ENCODE data around the gene RXRA.
A peak's percentile ranks its signal among the peaks of the same experiment; 100 is the strongest.

RXRA gene

DNA sequence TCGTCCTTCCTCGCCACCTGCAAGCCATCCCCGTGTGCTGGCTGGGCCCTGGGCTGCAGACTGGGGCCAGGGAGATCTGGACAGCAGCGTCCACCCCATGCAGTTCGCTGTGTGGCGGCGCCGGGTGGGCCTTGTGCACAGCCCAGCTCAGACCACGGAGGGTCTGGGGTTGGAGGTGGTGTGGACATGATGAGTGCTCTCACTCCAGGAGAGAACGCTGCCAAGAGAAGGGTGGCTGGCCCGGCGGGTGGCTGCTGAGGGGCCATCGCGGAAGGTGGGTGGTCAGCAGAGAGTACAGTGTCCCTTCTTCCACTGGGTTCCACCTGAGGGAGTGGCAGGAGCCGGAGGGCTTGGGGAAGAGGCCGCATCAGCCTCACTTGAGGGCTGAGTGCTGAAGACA is 44.4 kb downstream of the RXRA start:
- no peak for DNase-seq

DNA sequence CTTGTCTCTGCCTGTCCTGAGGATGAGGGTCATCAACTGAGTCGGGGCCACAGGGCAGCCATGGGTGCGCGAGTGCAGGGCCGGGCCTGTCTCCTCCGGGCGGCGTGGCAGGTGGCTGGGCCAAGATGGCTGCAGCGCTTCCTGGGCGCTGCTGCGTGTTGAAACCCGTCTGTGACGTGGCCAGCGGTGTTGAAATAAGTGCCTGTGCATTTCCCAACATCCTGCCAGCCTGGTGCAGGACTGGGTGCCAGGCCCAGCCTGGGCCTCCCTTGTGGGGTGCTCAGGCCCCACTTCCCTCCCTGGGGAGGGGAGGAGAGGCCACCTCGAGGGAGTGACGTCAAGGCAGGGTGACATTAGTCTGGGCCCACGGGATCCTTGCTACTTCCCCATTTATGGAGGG is 45.5 kb downstream of the RXRA start:
- no peak for DNase-seq

DNA sequence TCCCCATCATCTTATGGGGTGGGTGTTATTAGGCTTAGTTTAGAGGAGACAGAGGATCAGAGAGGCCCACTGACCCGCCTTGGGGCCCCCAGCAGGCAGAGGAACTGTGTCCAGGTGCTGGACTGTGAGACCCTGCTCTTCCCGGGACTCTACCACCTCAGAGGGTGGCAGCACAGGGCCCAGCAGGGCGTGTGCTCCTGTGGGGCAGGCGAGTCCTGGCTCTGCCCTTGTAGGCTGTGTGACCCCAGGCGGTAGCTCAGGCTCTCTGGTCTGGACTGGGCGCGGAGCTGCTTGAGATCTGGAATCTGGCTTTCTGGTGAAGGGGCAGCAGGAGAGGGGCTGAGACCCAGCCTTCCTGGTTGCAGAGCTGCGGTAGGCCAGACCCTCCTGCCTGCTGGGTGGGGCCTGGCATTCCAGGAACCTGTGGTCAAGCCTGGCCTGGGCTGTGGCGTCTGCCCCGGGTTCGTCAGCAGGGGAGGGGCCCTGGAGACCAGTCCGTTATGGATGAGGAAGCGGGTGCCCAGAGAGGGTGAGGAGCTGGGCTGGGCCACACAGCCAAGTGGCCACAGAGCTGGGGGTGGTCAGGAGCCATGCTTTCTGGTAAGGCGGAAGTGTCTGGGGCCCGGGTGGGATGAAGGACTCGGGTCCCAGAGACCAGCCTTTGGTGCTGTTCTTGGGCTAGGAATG is 46.5 kb downstream of the RXRA start:
- DNase-seq = no peak

DNA sequence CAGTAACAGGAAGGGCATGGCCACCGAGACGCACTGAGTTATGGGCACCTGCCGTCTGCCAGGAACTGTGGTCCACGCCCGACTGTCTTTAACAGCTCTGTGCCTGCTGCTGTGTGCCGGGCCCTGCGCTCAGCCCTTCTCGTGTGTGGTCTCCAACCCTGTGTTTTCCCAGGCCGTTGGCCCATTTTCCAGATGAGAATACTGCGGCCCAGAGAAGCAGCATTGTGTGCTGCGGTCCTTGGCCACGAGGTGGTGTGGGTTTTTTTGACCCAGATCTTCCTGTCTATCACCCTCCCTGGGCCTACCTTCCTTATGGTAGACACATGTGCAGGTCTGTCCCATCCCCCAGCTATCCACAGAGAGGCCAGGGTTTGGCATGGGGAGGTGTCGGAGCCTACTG is 47.0 kb downstream of the RXRA start:
- DNase-seq = no peak

DNA sequence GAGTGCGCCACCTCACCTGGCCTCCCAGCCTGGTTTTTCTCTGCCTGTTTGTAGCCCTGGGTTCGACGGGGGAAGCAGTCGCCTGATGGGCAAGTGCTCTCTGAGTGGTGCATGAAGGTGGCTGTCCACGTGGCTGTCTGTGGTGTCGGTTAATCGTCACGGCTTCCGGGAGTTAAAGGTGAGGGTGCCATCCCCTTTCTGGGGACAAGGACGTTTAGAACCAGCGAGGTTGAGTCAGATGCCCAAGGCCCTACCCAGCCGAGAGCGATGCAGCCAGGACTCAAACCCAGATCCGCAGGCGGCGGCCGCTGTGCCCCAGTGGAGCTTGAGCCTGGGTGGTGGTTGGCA is 47.7 kb downstream of the RXRA start:
- no peak for DNase-seq

DNA sequence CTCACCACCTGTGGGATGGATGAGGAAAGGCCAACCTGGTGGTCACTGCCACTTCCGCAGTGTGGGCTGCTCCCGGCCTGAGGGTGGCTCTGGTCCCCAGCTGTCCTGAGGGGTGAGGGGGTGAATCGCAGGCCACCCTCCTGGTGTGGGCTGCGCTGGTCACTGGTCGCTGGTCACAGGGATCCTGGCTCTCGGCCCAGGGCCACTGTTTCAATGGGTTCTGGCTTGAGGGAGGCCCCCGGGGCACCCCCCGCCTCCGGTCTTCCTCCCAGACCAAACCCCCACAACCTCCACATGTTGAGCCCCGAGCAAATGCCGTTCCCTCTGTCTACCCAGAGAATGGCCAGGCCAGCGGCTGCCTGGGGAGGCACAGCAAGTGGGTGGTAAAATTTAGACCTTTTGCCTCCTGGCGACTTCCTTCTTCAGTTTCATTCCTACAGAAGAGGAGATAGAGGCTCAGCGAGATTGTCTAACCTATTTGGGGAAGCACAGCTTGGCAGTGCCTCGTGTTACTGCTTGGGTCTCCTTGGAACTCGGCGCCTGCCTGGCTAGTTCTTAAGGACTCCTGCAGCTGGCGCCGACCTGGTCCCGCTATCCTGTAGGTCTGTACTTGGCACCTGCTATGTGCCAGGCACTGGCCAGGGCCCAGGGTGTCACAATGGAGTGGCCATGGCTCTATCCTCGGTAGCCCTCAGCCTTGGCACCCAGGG is 48.2 kb downstream of the RXRA start:
- no peak for DNase-seq

DNA sequence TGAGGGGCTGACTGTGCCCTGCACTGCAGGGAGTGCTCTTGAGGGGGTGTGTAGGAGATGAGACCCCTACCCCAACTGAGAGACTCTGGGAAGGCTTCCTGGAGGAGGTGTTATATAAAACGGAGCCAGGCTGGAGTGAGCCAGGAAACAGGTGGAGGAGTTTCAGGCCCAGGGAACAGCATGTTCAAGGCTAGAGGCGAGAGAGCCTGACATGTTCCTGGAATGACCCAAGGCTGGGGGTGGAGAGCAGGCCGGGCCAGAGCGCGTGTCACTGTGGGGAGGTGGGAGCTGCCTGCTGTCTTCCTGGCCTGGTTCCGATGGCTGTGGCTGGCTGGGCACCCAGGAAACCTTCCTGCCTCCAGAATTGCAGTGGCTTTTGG is 48.7 kb downstream of the RXRA start:
- no peak for DNase-seq

DNA sequence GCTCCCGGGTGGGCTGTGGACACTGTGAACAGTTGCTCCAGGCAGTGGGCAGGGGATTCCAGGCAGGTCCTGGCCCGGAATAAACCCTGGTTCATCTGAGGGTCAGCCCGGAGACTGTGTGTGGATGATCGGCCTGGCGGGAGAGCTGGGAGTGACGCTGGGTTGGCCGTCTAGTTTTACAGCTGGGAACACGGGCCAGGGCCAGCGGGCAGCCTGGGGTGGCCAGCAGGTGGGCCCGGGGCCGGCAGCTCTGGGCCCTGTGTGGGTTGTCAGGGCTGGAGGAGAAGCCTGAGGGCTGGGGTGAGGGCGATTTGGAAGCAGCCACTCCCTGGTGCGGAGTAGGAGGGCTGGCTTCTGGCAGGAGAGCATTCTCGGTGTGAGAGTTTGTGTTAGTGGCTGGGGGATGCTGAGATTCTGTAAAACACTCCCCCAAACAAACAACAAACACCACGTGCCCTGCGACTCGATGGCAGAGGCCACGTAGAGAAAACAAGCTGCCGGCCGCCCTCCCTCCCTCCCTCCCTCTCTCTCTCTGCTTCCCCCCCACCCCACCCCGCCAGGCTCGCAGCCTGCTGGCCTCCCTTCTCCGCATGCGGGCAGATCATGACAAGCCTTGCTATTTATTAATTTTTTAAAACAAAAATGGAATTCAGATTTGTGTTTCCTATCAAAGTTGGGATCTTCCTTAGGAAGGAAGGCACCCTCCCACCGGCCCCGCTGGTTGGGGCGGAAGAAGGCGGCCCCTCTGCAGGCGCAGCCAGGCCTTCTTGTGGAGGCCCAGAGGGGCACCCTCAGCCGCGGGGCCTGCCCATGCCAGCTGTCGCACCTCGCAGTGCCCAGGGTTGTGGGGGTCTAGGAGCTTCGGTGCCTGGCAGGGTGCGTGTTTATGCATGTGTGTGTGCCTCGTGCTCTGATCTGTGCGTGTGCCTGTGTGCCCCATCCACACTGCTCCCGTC is 49.5 kb downstream of the RXRA start:
- DNase-seq = peak; percentile 16

DNA sequence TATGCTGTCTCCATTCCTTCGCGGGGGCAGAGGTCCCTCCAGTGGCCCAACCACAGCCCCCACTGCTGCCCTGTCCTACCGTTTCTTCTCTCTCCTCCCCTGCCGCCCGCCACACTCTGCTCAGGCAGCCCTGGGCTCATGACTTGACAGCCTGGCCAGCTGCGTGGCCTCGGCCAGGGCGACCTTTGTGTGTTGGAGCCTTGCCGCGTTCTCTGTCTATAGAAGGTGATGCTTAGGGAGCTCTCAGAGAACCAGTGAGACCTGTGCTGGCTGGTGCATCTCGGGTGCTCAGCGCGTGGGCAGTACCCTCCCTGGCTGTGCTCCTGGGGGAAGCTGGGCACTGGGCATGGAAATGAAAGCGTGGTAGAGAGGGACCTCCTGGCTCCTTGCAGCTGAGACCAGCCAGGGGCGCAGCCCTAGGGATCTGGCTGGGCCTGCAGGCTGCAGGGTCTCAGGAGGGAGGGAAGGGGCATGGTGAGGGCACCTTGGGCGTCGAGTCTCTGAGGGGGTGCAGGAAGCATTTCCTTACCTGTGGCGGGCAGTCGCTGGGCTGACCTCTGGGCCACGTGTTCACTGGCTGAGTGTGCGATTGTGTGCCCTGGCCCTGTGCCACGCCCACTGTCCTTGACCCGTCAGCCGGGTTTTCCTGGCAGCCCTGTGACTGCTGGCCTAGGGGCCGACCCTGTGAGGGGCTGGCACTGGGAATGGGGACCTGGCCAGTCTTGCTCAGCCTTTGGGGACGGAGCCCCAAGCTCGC is 50.3 kb downstream of the RXRA start:
- no peak for DNase-seq

DNA sequence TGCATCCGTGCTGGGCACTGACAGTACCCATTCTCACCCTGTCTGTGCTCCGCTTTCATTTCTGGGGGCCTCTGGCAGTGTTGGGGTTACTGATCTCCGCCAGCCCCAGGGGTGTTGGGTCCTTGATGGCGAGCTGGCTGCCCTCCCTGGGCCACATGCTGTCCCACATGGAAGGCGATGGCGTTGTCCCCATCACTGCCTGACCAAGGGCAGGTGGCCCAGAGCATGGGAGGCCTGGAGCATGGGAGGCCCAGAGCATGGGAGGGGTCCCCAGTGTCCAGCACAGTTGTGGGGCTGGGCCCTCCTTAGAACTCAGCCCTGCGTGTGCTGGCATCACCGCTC is 50.9 kb downstream of the RXRA start:
- DNase-seq = no peak

DNA sequence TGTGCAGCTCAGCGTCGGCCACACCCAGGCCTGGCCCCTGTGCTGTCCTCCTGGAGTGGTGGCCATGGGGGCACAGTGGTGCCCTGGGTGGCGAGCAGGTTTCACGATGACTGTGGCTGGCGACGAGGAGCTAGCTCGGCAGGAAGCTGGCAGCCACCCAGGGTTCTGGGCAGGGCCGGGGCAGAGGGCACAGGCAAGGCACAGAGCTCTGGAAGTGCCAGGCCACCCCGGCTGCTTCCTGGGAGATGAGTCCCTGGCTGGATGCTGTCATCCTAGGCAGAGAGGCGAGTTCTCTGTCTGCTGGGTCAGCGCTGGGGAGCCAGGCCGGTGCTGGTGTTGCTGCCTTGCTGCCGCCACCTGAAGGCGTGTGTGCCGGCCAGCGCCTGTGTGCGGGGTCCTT is 51.7 kb downstream of the RXRA start:
- no peak for DNase-seq

DNA sequence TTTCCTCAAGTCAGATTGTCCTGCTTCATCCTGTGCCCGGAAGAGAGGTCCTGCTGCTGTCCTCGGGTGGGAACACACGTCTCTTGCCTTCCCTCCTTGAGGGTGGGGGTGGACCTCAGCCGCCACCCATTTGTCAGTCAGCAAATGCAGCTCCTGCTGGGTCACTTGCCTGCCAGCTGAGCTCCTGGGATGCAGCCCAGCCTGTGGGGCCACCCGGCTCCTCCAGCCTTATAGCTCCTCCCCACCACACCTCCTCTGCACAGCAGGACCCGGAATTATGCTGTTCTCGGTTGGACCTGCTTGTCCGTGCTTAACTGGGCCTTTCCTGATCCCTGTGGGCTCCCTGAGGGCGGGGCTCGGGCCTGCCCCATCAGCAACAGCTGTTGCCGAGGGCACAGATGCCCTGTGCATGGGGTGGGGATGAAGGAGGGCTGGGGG is 52.7 kb downstream of the RXRA start:
- DNase-seq = no peak

DNA sequence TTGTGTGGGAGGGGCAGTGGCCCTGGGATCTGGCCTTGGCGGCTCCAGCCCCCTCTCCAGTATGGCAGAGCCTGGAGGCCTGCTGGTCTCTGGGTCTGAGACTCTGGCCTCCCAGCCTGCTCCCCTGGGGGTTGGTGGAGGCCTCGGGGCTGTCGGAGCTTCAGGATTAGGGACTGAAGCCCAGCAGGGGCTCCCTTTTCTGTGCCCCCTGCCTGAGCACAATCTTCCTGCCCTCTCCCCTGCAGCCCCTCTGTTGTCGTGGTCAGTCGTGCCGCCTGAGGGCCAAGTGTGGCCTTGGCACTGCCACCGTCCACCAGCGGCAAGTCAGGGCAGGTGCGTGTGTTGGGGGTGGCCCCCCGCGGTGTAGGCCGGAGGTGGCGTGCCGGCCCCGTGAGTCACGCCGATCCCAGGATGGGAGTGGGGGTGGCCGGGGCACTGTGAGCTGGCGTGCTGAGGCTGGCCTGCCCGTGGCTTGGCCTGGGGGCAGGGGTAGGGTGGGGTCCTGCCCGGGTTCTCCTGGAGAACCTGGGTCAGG is 53.6 kb downstream of the RXRA start:
- no peak for DNase-seq

DNA sequence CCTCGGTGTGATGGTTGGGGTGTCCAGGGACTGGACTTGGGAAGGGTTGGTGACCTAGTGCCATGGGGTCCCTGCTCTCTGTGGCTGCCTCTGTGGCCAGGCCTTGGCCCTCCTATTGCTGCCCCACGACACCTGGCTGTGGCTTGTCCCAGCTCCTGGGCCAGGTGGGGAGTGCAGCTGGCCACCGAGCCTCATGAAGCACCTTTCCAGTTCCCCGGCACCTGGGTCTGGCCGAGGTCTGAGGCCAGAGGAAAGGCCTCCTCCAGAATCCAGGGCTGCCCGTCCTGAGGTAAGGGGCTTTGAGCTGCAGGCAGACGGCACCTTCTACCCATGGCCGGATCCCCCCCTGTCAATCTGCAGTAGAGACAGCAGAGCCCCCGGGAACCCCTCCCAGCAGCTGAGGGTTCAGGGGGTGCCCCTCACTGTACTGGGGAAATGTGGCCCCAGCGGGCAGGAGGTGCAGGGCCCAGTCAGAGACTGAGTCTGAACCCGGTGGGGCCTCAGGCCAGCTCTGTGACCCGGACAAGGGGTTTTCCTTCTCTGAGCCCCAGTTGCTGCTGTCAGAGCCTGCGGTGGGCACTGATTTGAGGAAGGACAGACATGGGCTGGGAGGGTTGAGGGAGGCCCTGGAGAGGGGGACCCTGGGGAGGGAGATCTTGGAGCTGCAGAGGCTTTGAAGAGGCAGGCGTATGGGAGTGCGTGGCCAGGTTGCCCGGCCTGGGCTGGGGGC is 54.5 kb downstream of the RXRA start:
- no peak for DNase-seq

DNA sequence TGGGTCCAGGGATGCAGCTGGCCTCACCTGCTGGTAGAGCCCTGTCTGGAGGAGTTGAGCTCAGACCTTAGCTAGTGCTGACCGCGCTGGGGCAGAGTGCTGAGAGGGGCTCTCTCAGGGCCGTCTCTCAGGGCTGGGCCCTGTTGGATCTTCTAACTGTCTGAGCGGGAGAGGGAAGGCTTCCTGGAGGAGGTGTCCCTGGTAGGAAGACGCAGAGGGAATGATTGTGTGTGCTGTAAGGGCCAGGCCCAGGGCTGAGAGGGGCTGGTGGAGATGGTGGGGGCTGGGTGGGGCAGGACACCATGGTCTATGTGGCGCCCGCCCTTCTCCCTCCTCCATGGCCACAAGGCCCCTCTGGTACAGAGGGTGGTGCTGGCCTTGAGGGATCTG is 55.0 kb downstream of the RXRA start:
- no peak for DNase-seq

DNA sequence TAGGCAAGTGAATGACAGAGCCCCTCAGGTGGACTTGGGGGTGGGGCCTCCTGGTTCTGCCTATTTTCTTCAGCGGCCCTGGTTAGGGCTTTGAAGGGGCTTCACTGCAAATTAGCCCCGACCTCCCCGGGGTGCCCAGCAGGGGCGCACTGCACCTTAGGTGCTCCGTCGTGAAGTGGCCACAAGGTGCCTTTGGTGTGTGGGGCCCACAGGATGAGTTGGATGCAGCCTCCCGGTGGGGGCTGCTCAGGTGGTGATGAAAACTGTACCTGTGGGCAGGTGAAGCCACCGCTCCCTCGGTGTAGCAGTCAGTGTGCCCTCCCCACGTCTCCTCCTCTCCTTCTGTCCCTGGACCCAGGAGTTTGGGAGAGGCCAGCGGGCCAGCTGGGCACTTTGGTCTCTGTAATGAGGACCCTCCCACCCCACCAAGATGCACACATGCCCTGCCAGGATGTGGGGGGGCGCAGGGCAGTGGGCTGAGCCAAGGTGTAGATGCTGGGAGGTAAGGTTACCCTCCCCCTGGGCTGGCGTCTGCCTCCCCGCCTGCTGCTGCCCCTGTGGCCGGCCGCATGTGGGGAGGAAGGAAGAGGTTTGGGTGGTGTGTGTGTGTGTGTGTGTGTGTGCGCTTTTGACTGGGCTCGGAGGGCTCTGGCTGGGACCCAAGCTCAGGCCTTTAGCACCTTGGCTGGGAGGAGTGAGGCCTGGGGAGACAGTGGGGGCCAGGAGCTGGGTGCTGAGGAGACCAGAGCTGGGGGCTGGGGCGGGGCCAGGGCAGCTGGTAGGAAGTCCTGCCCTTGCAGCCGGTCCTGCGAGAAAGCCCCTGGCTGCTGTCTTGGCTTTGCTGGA is 55.6 kb downstream of the RXRA start:
- peak; percentile 86 for DNase-seq

DNA sequence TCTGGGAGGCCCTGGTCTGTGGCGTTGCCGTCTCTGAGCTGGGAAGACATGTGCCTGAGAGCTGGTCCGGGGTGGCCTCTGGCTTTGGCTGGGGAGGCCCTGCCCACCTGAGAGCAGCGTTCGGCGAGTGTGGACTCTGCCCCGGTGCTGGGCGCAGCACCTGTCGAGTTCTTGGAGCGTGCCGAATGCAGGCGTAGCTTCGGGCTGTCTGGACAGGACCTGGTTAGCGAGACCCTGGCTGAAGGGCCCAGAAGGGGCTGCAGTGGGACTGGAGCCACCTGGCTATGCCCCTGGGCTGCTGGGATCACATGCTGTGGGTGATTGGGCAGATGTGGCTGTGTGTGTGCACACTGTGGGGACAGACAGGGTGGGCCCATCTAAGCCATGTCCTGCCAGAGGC is 56.5 kb downstream of the RXRA start:
- DNase-seq = no peak

DNA sequence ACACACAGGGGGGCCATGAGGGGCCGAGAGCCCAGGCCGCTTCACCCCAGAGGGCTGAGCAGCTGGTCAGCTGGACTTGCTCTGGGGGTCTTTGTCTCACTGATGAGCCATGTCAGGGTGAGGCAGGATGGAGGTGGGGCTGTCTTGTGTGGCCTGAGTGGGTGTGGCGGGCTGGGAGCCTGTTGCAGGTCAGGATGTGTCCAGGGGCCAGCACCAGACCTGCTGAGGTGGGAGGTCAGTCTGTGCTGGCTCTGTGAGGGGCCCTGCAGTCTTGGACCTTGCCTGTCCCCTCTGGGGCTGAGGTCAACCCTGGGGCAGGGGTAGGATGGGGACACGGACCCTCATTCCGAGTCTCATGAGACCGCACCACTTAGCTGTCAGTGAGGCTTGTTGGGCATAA is 56.9 kb downstream of the RXRA start:
- no peak for DNase-seq

DNA sequence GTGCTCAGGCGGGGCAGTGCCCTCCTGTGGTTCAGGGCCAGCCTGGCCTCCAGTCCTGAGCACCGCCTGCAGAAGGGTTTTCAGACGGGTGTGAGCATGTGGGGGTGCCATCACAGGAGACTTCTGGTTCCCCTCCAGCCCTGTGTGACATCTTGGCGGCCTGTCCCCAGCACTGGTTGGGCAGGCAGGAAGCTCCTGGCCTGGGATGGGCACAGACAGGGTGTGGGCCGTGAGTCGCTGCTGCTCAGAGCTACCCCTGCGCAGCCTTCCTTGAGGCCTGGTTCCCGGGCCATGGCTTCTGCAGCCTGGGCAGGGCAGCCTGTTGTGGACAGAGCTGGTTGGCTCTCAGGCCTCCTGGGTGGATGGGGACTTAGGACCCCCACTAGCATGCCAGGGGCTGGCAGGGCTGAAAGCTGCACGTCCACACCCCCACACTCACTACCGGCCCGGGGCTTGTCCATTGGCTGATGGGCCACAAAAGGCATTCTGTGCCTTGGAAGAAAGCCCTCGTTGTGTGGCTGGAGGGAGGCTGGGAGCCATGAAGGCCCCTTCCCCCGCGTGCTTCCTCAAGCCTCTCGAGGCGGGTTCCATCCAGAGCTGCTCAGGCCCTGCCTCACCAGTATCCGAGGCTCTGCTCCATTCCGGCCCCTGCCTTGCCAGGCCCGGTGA is 58.7 kb downstream of the RXRA start:
- no peak for DNase-seq

DNA sequence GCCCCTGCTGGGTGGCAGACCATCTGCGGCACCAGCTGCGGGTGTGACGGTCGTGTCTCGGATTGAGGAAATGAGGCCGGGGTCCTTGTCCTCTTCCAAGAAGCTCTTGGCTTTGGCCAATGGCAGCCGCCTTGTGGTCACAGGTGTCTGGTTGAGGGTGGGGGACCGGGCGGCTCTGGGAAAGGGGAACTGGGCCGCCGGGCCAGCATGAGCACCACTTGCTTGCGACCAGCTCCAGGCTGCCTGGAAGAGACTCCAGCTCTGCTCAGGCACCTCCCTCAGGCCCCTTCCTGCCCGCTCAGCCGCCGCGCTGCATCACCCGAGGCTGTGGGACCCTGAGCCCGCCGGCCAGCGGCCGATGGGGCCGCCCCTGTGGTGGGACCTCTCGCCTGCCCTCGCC is 59.7 kb downstream of the RXRA start:
- DNase-seq = no peak
